Activated CD4-positive, alpha-beta T cell treated with anti-CD3 and anti-CD28 coated beads, Interleukin-2, amount 50 U/mL, for 4 hours (primary cell): ENCODE data around the gene NPAS3.

Experiments used
- DNase-seq, 2 experiments: peaks; one replicate each; pipeline ENCODE4 v3.0.0-alpha.2; 2020

The NPAS3 gene

DNA sequence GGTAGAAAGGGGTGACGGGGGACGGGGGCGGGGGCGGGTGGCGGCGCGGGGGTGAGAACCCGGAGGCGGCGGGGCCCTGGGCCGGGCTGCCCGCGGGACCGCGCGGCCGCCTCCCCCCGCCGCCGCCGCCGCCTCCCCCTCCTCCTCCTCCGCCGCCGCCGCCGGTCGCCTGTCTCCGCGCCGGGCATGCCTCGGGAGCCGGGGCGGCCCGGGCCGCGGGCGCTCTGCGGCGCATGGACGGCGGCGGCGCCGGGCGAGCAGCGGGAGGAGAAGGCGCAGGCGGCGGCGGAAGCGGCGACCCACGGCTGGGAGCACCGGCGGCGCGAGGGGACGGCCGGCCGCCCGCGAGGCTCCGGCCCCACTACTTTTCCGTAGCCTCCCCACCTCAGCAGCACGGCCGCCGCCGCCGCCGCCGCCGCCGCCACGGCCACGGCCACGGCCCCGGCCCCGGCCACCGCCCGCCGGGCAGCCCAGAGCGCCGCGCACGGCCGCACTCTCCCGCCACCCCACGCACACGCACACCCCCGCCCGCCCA, at the start of gene NPAS3:
TSS of gene NPAS3 (plus strand) at position 161 of the 535 bp plus-strand sequence.
- no peak for DNase-seq

DNA sequence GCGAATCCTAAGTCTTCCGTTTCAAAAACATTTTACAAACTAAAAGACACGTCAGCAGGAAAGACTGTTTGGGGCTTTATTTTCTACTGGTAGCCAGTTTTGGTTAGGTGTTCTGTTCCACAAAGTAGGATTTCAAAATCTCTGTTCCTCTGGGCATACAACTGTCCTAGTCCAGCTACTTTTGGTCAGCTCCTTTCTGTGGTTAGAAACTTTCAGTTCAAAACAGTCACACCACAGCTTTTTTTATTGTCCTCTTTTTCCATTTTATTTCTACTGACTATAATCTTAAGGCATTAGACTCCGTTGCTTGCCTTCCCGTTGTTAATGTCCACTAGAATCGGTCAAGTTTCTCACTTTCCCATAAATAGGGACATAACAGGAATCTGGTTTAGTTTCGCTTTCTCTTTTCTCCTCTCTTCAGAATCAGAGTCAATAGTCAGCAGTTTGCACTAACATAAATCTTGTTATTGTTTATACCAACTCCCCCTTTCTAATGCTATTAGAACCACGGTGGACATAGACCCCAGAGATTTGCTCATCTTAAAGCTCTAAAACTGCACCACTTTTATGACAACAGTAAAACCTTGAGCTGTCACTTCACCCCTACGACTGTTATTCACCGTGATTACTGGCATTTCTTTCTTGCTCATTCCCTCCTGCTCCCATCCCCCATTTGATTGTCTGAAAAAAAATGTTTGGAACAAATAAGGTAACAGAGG, 41.5 kb upstream of the NPAS3 start:
- no peak for DNase-seq

- no peak for DNase-seq
These were observed 41.0 kb upstream of the NPAS3 start for GRCh38 chr14:32897698-32898064.

DNA sequence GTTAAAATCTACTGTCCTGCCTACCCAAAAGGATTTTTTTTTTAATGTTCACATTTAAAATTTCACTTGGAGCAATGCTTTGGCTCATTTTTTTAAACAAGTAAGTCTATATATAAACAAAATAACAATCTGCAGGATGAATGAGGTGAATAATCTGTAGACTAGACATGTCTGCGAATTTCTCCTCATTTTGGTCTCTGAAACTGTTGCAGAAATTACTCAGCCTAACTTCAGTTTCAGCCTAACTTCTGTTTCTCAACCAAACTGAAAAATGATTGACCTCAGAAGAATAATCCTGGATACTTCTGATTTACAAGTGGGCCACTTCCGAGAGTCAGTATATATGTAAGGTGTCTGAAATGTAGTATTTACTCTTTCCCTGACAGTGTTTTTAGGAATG, 39.8 kb upstream of the NPAS3 start:
- no peak for DNase-seq

GRCh38 chr14:32900547-32900946, 38.1 kb upstream of the NPAS3 start:
- DNase-seq, result no peak

- no peak for DNase-seq
These were observed 33.7 kb upstream of the NPAS3 start for GRCh38 chr14:32905013-32905412.

DNA sequence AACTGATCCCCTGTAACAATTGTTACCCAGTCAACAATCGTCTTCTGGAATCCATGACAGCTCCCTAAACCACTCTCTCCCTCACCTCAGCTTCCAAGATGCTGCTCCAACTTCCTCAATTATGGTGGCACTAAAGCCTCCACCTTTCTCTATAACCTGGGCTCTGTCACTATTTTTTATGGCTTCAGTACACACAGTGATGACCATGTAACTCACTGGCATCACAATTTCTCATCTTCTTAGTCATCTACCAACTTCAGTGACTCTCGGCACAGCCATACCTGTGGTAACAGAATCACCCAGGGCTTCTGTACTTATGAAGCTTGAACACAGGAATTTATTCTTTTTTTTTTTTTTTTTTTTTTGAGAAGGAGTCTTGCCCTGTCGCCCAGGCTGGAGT, 32.0 kb upstream of the NPAS3 start:
- DNase-seq, result no peak

DNA sequence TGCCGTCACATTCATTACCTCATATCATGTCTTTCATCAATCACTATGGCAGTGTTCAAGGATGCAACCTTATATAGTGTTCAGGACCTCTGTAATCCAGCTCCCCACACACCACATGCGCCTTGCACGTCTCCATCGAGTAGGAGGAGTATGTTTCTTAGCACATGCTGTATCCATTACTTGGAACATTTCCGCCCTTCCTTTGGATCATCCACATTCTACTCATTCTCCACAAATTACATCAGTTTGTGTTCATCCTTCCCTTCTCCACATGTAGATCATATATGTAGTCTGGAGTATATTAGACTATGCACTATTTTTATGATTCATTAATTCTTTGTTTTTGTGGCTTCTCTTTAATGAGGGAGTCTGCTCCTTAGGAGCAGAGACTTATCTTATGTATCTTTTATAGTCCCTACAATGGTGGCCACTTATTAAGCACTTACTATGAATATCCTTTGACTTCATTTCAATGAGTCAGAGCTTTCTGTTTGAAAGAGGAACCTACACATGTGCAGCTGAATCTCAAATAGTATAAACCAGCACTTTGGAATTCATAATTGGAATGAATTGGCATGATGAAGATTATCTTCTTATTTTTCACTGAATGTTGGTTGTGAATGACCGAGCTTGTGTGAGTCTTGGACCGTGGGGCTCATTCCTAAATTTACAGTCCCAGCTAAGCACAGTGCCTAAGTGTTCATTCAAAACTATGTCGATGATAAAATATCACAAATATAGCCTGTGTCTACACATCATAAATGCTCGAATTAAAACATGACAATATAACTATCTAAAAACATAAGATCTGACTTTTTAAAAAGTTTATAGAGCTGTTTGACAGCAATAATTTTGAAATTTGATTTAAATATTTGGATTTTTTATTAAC, 30.2 kb upstream of the NPAS3 start:
- no peak for DNase-seq

DNA sequence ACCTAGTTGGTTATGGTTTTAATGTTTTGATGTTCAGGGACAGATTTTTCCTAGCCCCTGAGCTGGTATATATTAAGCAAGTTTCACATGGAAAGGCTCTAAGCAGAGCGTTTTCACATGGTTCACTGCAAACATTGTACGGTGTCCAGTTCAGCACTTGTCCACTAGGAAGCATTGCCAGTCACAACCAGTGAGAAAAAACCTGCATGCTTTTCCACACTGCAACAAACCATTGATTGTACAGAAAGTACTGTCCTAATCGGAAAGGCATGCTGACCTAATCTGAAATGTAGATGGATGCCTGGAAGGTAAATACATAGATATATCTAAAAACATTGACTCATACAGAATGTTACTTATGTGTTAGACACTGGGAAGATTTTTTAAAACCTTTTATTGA, 25.0 kb upstream of the NPAS3 start:
- DNase-seq, result no peak

DNA sequence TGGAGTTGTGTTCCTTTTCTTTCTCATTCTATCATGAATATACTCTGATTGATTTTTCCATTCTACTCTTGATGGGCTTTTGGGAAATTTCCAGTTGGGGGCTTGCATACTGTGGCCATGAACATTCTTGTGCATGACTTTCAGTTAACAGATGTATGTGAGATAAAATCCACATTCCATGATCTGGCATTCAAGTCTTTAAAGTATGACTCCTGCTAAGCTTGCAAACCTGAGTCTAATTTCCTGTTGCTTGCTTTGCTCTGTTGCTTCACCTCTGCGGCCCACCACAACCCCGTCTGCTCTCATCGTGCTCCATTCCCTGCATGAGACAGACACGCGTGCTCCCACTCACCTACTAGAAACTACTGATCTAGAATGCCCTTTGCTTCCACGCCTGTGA, 24.3 kb upstream of the NPAS3 start:
- DNase-seq, result no peak

DNA sequence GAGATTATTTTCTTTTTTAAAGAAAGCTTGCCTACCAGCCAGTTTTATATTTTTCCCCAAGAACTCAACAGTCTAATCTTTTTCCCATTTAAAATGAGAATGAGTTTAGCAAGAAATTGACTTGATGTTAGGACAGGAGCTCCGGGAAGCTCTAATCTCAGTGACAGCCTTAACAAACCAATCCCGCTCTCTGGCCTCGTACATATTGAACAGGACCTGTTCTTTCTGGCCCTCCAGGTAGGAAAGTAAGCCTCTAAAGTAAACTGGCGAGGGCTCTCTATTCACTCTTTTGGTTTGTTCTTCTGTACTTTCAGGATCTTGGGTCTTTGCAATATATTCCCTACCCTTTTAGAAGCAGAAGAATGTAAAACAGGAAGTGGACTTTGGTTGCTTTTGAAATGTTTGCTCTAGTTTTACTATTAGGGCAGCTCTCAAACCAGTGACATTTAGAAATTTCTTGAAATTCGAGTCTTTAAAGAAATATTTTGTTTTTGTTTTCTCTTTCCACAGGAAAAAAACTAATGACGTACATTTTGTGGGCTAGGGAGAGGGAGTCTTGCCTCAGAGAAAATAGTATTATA, 17.9 kb upstream of the NPAS3 start:
- DNase-seq, result no peak

GRCh38 chr14:32925439-32925838, 13.2 kb upstream of the NPAS3 start:
- DNase-seq, result no peak

DNA sequence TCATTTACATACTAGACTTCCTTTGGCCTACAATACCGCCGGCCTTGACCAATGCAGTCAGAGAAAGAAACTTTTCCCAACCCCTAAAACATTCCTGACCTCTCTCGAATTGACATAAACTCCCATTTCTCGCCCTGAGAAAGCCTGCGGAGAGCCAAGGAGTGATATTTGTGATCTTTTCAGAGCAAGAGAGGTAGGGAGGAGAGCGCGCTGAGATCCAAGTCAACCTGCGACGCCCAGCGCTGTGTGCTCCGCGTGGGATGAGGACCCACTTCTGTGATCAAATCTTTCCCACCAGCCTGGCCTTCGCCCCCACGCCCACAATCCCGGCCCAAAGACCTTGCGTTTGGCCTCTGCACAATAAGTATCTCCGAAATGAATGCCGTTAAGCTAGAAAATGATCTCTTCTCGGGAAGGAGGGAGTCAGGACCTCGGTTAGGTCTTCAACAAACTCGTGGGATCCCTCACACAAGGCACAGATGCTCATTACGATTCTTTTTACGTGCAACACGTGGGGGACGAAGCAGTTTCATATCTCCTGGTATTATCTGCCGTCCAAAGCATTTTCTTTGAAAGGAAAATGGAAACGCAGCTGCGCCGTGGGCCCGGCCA, 6.3 kb upstream of the NPAS3 start:
- no peak for DNase-seq

- no peak for DNase-seq
These were observed 5.6 kb upstream of the NPAS3 start for GRCh38 chr14:32932914-32933628.

- no peak for DNase-seq
These were observed 5.0 kb upstream of the NPAS3 start for GRCh38 chr14:32933629-32934072.

DNA sequence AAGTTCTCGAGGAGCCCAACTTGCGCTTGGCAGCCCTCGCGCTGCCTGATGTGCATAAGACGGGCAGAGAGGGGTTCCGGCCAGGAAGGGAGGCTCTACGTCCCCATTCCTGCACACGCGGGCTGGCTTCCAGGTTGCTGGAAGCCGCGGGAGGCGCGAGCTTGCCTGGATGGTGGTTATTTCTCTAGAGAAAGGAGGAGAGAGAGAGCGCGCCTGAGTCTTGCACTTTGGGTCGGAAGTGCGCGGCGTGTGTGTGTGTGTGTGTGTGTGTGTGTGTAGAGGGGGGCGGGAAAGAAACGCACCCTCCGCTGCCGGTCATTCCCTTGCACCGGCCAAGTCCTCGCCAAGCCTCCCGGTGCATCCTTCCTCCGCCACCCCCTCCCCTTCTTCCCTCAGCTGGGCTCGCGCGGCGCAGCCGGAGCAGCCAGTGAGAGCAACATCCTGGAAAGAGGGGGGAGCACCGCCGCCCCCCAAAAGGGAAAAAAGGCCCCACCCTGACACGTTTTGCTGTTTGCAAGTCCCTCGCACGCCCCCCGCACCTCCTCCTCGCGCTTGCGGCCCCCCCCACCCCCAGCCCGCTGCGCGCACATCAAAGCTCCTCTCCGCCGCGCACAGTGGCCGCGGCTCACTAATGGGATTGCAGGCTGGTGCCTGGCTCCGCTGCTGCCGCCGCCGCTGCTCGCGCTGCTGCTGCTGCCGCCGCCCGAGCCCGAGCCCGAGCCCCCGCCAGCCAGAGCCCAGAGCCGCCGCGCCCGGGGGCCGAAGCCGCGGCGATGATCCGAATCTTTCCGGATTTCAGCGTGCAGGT, 4.4 kb upstream of the NPAS3 start:
- DNase-seq, result no peak

DNA sequence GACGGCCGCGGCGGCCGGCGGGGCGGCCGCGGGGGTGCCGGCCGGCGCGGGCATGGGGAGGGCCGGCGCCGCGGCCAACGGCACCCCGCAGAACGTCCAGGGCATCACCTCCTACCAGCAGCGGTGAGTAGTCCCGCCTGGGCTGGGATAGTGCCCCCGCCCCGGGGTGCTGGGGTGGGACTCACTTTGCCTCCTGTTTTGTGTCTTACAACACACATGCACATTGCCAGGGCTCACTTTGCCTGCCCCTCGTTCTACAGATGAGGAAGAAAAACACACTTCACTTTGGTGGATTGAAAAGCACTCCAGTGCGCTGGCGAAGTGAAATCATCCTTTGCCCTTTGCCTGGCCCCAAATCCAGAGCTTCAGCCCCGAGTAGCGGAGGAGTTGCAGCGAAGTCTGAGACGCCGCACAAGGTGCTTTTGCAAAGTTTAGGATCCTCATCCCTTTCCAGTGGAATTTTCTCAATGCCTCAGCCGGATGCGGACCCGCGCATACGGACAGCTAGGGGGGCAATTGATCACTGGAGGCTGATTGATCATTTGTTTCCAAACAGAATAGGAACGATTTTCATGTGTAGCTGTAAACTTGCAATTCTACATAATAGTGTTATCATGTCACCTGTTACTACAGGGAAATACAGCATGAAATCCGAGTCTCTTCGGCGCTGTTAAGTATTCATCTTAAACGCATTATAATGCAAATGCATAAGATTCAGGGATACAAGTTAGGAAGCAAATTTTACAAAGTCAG, 3.6 kb upstream of the NPAS3 start:
- DNase-seq, result no peak

GRCh38 chr14:32939254-32940065, 781 bp downstream of the NPAS3 start:
- no peak for DNase-seq

- DNase-seq, result no peak
These were observed 1.5 kb downstream of the NPAS3 start for GRCh38 chr14:32940066-32940651.
